OCI-LY7 (cell line): ENCODE measurements around the gene PNMA8B. TPM values are rescaled to one million over a fixed set of nuclear protein-coding genes. Genes with fewer than 3 reads are reported as not detected.
A peak's percentile ranks its signal among the peaks of the same experiment; 100 is the strongest.

ENCODE experiments used
- BruUV-seq: library from RNA; stranded (reverse); fragments of 400-500 nt; replicated peaks from 2 replicates; lab custom pipeline; 2021; lab: Mats Ljungman, UMichigan
- CTCF ChIA-PET: fragments of 300-600 bp; sonication (Branson Sonifier 250); formaldehyde crosslinking; loops from one replicate; lab custom pipeline; 2022; ENCODE audit warnings: antibody characterized with exemption; ENCODE audit not compliant: unreplicated experiment; lab: Charles Lee
- POLR2A ChIA-PET: fragments of 300-600 bp; sonication (Branson Sonifier 250); formaldehyde crosslinking; loops from one replicate; lab custom pipeline; 2022; ENCODE audit warnings: antibody characterized with exemption; lab: Charles Lee
- DNase-seq: peaks from one replicate; pipeline ENCODE4 v3.0.0-alpha.2; 2015; ENCODE audit warnings: low spot score
- H2AFZ ChIP-seq: fragments of 200-600 bp; sonication (generic), shearing (Covaris generic); 2 replicates; pipeline ENCODE4 v1.6.1; 2014; ENCODE audit warnings: mild to moderate bottlenecking, antibody characterized with exemption, low read length, moderate library complexity
- H3K27ac ChIP-seq: fragments of 200-600 bp; sonication (generic); 2 replicates; pipeline ENCODE4 v1.5.1; 2014; ENCODE audit warnings: mixed run types, low read depth, mild to moderate bottlenecking, moderate library complexity, low read length, inconsistent platforms; ENCODE audit not compliant: poor library complexity, severe bottlenecking
- H3K36me3 ChIP-seq: fragments of 200-600 bp; sonication (generic); 2 replicates; pipeline ENCODE4 v1.6.1; 2014; ENCODE audit warnings: mild to moderate bottlenecking, antibody characterized with exemption, low read length, moderate library complexity, mixed read lengths; ENCODE audit not compliant: insufficient read depth
- H3K4me1 ChIP-seq: fragments of 200-600 bp; sonication (generic); 2 replicates; pipeline ENCODE4 v1.5.1; 2014; ENCODE audit warnings: mild to moderate bottlenecking, low read length; ENCODE audit not compliant: insufficient read depth, poor library complexity, severe bottlenecking
- H3K4me2 ChIP-seq: fragments of 200-600 bp; sonication (generic); 2 replicates; pipeline ENCODE4 v1.6.1; 2014; ENCODE audit warnings: mild to moderate bottlenecking, low read length
- H3K4me3 ChIP-seq: fragments of 200-600 bp; sonication (generic); 2 replicates; pipeline ENCODE4 v1.5.1; 2014; ENCODE audit warnings: mild to moderate bottlenecking, low read depth, low read length; ENCODE audit not compliant: poor library complexity, severe bottlenecking
- H3K79me2 ChIP-seq: fragments of 200-600 bp; sonication (generic); 2 replicates; pipeline ENCODE4 v1.6.1; 2016; ENCODE audit warnings: low read depth, mild to moderate bottlenecking, low read length, moderate library complexity, mixed read lengths; ENCODE audit not compliant: insufficient read depth
- H3K9me2 ChIP-seq: fragments of 200-600 bp; sonication (generic); 2 replicates; pipeline ENCODE4 v1.6.1; 2016; ENCODE audit warnings: mild to moderate bottlenecking, low read length, mixed read lengths; ENCODE audit not compliant: insufficient read depth
- H3K9me3 ChIP-seq: fragments of 200-600 bp; sonication (generic); 2 replicates; pipeline ENCODE4 v1.6.1; 2014; ENCODE audit warnings: mild to moderate bottlenecking, mixed run types, low read length, mixed read lengths
- H4K20me1 ChIP-seq: fragments of 200-600 bp; sonication (generic); 2 replicates; pipeline ENCODE4 v1.6.1; 2014; ENCODE audit warnings: mild to moderate bottlenecking, antibody characterized with exemption, low read length, moderate library complexity, mixed read lengths; ENCODE audit not compliant: insufficient read depth
- EZH2phosphoT487 ChIP-seq: fragments of 200-600 bp; sonication (generic); IDR thresholded peaks from 2 replicates; pipeline ENCODE4 v1.6.1; 2018; ENCODE audit warnings: low read depth, borderline replicate concordance, mild to moderate bottlenecking, mixed run types, antibody characterized with exemption, low read length, moderate library complexity, mixed read lengths
- intact Hi-C: fragments of 100-400 bp; cut with micrococcal nuclease; formaldehyde crosslinking; loops from one replicate; pipeline ENCODE4 v1.10.0; 2022; ENCODE audit not compliant: unreplicated experiment
- total RNA-seq, 2 experiments: library from RNA; depleted of rRNA in 1 of 2; stranded (reverse); fragments of >200 nt in 1 of 2; shearing (Covaris generic) in 1 of 2; gene quantifications; 2 replicates each; pipeline ENCODE4 v1.2.3, GENCODE V29; 2014 to 2022
- TF ChIP-seq, protein P1 (sequence below): fragments of 200-600 bp; sonication (generic); conservative IDR thresholded peaks from 2 replicates; pipeline ENCODE4 v1.5.1; 2014; ENCODE audit warnings: mild to moderate bottlenecking, antibody characterized with exemption, low read length, moderate library complexity, mixed read lengths

The PNMA8B gene
- total RNA-seq, 2 experiments from 2014 or later: 0.40 to 2.0 TPM

- TF ChIP-seq EZH2phosphoT487: no peak
- TF ChIP-seq, protein P1, sequence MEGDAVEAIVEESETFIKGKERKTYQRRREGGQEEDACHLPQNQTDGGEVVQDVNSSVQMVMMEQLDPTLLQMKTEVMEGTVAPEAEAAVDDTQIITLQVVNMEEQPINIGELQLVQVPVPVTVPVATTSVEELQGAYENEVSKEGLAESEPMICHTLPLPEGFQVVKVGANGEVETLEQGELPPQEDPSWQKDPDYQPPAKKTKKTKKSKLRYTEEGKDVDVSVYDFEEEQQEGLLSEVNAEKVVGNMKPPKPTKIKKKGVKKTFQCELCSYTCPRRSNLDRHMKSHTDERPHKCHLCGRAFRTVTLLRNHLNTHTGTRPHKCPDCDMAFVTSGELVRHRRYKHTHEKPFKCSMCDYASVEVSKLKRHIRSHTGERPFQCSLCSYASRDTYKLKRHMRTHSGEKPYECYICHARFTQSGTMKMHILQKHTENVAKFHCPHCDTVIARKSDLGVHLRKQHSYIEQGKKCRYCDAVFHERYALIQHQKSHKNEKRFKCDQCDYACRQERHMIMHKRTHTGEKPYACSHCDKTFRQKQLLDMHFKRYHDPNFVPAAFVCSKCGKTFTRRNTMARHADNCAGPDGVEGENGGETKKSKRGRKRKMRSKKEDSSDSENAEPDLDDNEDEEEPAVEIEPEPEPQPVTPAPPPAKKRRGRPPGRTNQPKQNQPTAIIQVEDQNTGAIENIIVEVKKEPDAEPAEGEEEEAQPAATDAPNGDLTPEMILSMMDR: no peak
- no peaks in the 10 kb centered on the region for H3K79me2 ChIP-seq
- H3K4me3 ChIP-seq: peak overlapping the region; percentile 54
- no peaks in the 10 kb centered on the region for H4K20me1 ChIP-seq
- peak overlapping the region; percentile 69; the same call in 1 of the 2 replicates for H2AFZ ChIP-seq
- peak; percentile 65 for DNase-seq
- no TSS peak for BruUV-seq
- CTCF ChIA-PET: no interaction called here
- POLR2A ChIA-PET: no interaction called here
- H3K9me3 ChIP-seq: no peaks in the 10 kb centered on the region
- no peak overlapping the region for H3K27ac ChIP-seq
- intact Hi-C loops: no loop called here
- H3K36me3 ChIP-seq: no peaks in the 10 kb centered on the region
- H3K4me2 ChIP-seq: peak overlapping the region; percentile 37
- no peaks in the 10 kb centered on the region for H3K9me2 ChIP-seq
- H3K4me1 ChIP-seq: peaks cover 36% of the 10 kb centered on the region
Measured at GRCh38 chr19:46493236-46494145, 2.2 kb downstream of the PNMA8B start.

- intact Hi-C loops: no loop called here
- DNase-seq: peak; percentile 27
- Histone ChIP-seq H3K79me2 (no peaks in the 10 kb centered on the region), H3K4me3 (peak overlapping the region; percentile 54), H3K27ac (no peak overlapping the region), H3K4me2 (peak overlapping the region; percentile 37), H4K20me1 (no peaks in the 10 kb centered on the region), H2AFZ (peak overlapping the region; percentile 69; the same call in 1 of the 2 replicates), H3K4me1 (peaks cover 42% of the 10 kb centered on the region), H3K9me3 (no peaks in the 10 kb centered on the region), H3K9me2 (no peaks in the 10 kb centered on the region), H3K36me3 (no peaks in the 10 kb centered on the region)
- ChIA-PET CTCF (no interaction called here), POLR2A (interaction anchor here (0.5 kb wide), 1 partner anchor 92 kb away, joined by 5 read pairs; no protein-coding TSS in a partner anchor)
- no peak for TF ChIP-seq EZH2phosphoT487
- TF ChIP-seq, protein P1: no peak
- no TSS peak for BruUV-seq
Measured at GRCh38 chr19:46492841-46493235, 2.8 kb downstream of the PNMA8B start.
